HEK293T (cell line): ENCODE measurements around the gene FHIT.

ENCODE experiments used
- CTCF ChIA-PET: fragments of 350-600 bp; formaldehyde crosslinking; extraction: SDS; loops from one replicate; lab custom pipeline; 2021; ENCODE audit warnings: antibody characterized with exemption, inconsistent platforms; lab: Yijun Ruan, JAX
- POLR2A ChIA-PET: fragments of 350-600 bp; formaldehyde crosslinking; extraction: SDS; loops from one replicate; lab custom pipeline; 2020; ENCODE audit warnings: antibody characterized with exemption, inconsistent platforms; lab: Yijun Ruan, JAX
- DNase-seq: peaks from one replicate; pipeline ENCODE4 v3.0.0; 2012; ENCODE audit warnings: mixed read lengths; ENCODE audit errors: extremely low spot score
- ARNT ChIP-seq: fragments of 450-650 bp; IDR thresholded peaks from 2 replicates; pipeline ENCODE4 v1.6.1; 2017; ENCODE audit warnings: mild to moderate bottlenecking
- BHLHE40 ChIP-seq: fragments of 450-650 bp; IDR thresholded peaks from 2 replicates; pipeline ENCODE4 v1.6.1; 2016; ENCODE audit warnings: mild to moderate bottlenecking, moderate library complexity, borderline replicate concordance
- CTBP1 ChIP-seq: fragments of 450-650 bp; IDR thresholded peaks from 2 replicates; pipeline ENCODE4 v1.6.1; 2016; ENCODE audit warnings: borderline replicate concordance
- ELF4 ChIP-seq: fragments of 450-650 bp; IDR thresholded peaks from 2 replicates; pipeline ENCODE4 v1.6.1; 2017; ENCODE audit warnings: antibody characterized with exemption
- FOXA1 ChIP-seq: fragments of 450-650 bp; IDR thresholded peaks from 2 replicates; pipeline ENCODE4 v1.6.1; 2016; ENCODE audit warnings: mild to moderate bottlenecking
- FOXK2 ChIP-seq: fragments of 450-650 bp; IDR thresholded peaks from 2 replicates; pipeline ENCODE4 v1.6.1; 2016; ENCODE audit warnings: mild to moderate bottlenecking
- FOXM1 ChIP-seq: fragments of 450-650 bp; IDR thresholded peaks from 2 replicates; pipeline ENCODE4 v1.6.1; 2017; ENCODE audit warnings: mild to moderate bottlenecking, borderline replicate concordance
- HDGF ChIP-seq: fragments of 450-650 bp; IDR thresholded peaks from 2 replicates; pipeline ENCODE4 v1.6.1; 2017; ENCODE audit warnings: antibody characterized with exemption, borderline replicate concordance
- L3MBTL2 ChIP-seq: fragments of 450-650 bp; conservative IDR thresholded peaks from 2 replicates; pipeline ENCODE4 v1.6.1; 2016; ENCODE audit warnings: mild to moderate bottlenecking
- LEF1 ChIP-seq: fragments of 450-650 bp; IDR thresholded peaks from 2 replicates; pipeline ENCODE4 v1.6.1; 2017; ENCODE audit warnings: mild to moderate bottlenecking, borderline replicate concordance
- NFRKB ChIP-seq: fragments of 450-650 bp; IDR thresholded peaks from 2 replicates; pipeline ENCODE4 v1.6.1; 2016; ENCODE audit warnings: mild to moderate bottlenecking, moderate library complexity
- SP1 ChIP-seq: fragments of 450-650 bp; IDR thresholded peaks from 2 replicates; pipeline ENCODE4 v1.6.1; 2017
- SUZ12 ChIP-seq: fragments of 450-650 bp; IDR thresholded peaks from 2 replicates; pipeline ENCODE4 v1.6.1; 2016; ENCODE audit warnings: mild to moderate bottlenecking
- TARDBP ChIP-seq: fragments of 450-650 bp; IDR thresholded peaks from 2 replicates; pipeline ENCODE4 v1.6.1; 2016
- ZNF384 ChIP-seq: fragments of 450-650 bp; IDR thresholded peaks from 2 replicates; pipeline ENCODE4 v1.6.1; 2016
- TF ChIP-seq, protein P1 (sequence below): fragments of 450-650 bp; IDR thresholded peaks from 2 replicates; pipeline ENCODE4 v1.6.1; 2016

FHIT gene

DNA sequence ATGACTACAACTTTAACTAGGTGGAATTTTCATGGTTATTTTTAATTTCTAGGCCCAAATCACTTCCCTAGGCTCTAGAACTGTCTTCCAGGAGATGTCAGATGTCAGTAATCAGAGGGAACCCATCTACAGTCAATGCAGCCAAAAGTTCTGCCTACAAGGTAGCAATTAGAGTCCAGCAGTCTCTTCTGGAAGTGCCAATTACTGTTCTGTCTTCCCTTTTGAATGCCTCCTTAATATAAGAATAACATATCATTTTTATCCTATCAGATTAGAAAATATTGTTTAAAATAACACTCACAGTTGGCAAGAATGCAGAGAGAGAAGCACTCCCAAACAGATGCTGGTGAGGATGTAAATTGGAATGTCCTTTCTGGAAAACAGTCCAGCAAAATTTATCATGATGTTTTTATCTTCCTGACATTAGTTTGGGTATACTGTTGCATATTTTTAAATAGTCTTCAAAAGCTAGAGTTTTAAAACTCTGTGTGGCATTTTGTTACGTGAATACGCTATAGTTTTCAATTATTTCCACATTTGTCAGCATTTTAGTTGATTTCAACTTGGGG is 543.7 kb downstream of the FHIT start:
- DNase-seq, result no peak
- CTCF ChIA-PET, result no interaction called here
- no peak for TF ChIP-seq SP1
- TF ChIP-seq ARNT, result no peak
- no peak for TF ChIP-seq NFRKB
- no peak for TF ChIP-seq CTBP1
- TF ChIP-seq HDGF, result no peak
- TF ChIP-seq SUZ12, result no peak
- no peak for TF ChIP-seq TARDBP
- no peak for TF ChIP-seq FOXA1
- no peak for TF ChIP-seq BHLHE40
- TF ChIP-seq L3MBTL2, result no peak
- TF ChIP-seq ELF4, result no peak
- no peak for TF ChIP-seq FOXM1
- TF ChIP-seq FOXK2, result no peak
- TF ChIP-seq LEF1, result no peak
- TF ChIP-seq, protein P1, sequence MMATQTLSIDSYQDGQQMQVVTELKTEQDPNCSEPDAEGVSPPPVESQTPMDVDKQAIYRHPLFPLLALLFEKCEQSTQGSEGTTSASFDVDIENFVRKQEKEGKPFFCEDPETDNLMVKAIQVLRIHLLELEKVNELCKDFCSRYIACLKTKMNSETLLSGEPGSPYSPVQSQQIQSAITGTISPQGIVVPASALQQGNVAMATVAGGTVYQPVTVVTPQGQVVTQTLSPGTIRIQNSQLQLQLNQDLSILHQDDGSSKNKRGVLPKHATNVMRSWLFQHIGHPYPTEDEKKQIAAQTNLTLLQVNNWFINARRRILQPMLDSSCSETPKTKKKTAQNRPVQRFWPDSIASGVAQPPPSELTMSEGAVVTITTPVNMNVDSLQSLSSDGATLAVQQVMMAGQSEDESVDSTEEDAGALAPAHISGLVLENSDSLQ, result no peak
- POLR2A ChIA-PET, result no interaction called here

DNA sequence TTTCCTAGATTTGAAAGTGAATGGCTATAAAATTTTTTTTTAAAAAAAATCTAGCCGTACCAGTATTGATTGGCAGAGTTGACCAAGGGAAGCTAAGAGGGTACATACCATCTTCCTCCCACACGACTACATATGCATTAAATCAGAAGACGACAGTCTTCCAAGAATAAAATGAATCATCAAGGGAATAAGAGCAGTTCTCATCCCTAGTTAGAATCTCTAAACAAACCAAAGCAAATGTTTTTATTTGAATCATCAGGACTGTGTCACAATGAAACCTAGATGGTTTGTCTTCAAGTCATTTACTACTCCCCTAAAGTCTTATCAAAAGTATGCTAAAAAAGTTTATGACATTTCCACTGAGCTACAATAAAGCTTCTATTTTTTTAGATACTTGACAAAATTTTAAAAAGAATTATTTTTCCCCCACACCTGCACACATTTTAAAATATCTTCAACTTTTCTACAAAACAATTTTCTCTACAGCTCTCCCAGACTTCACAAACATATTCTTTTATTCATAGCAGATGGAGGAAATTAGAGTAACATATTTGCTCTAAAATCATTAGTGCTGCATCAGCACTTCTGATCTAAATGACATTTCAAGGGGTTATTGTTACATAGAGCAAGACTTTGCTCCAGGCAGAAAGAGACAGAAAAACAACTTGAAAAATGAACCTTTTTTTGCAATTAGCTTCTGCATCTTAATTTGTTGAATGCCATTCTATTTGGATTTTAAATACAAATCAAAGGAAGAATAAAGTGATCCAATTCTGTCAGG is 547.1 kb downstream of the FHIT start:
- ChIA-PET CTCF (no interaction called here), POLR2A (no interaction called here)
- TF ChIP-seq CTBP1 (no peak), ZNF384 (no peak), LEF1 (no peak), HDGF (no peak), ARNT (no peak), ELF4 (no peak), L3MBTL2 (no peak), SUZ12 (no peak)
- TF ChIP-seq, protein P1, result no peak
- DNase-seq, result no peak

DNA sequence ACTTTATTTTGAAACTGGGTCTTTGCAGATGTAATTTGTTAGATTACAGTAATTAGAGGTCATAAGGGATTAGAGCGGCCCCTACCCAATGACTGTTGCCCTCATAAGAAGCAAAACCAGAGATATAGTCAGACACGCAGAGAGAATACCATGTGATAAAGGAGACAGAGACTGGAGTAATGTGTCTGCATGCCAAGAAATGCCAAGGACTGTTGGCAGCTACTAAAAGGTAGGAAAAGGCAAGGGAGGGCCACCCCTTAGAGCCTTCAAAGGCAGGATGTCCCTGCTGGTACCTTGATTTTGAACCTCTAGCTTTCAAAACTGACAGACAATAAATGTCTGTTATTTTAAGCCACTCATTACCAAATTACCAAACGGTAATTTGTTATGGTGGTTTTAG is 548.2 kb downstream of the FHIT start:
- DNase-seq, result no peak
- ChIA-PET CTCF (no interaction called here), POLR2A (no interaction called here)
- TF ChIP-seq ARNT (no peak), LEF1 (no peak), TARDBP (no peak), SUZ12 (no peak), FOXM1 (no peak), FOXK2 (no peak), ELF4 (no peak), HDGF (no peak), CTBP1 (no peak), NFRKB (no peak), SP1 (no peak), ZNF384 (no peak), L3MBTL2 (no peak), FOXA1 (no peak), BHLHE40 (no peak)
- TF ChIP-seq, protein P1, result no peak

DNA sequence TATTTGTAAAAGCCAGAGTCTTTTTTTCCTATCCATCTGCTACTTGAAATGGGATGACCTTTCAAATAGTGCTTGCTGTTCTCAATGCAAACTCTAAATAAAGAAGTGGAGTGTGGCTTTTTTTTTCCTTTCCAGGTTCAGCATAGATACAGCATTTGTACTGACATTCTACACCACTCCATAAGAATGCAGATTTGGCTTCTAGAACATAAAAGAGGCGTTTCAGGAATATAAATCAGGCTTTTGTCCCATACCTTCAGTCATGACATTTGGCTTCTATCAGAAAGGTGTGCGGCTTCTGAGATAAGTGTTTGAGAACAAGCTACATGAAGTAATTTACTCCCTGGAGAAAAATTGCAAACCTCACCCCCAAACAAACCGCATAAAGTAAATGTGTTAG is 553.1 kb downstream of the FHIT start:
- POLR2A ChIA-PET, result no interaction called here
- CTCF ChIA-PET, result no interaction called here
- TF ChIP-seq ELF4 (no peak), BHLHE40 (no peak), CTBP1 (no peak), FOXA1 (no peak), TARDBP (no peak), ARNT (no peak)
- no peak for DNase-seq

DNA sequence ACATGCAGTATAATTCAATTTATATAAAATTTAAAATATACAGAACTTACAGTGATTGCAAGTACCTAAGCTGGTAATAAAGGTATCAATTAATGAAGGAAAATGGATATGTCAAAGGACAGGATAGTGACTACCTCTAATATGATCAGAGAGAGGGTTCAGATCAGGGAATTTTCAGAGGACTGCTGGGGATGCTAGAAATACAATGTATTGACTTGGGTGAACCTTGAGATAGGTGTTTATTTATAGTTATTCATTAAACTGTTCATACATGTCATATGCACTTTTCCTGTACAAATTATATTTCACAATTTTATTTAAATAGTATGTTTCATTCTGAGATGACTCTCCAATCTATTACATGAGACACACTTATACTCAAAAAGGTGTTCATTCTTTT is 554.1 kb downstream of the FHIT start:
- no peak for DNase-seq
- POLR2A ChIA-PET, result no interaction called here
- CTCF ChIA-PET, result no interaction called here
- TF ChIP-seq, protein P1, result no peak
- TF ChIP-seq HDGF (no peak), ZNF384 (no peak), LEF1 (no peak), BHLHE40 (no peak), SUZ12 (no peak), ELF4 (no peak), L3MBTL2 (no peak), FOXM1 (no peak), ARNT (no peak), CTBP1 (no peak), TARDBP (no peak), FOXK2 (no peak), FOXA1 (no peak), NFRKB (no peak), SP1 (no peak)
